ENCODE measurements around the gene MFSD12.

Gene MFSD12

GRCh38 chr19:3514930-3515329, 42.5 kb downstream of the MFSD12 start:
- no peak for TF ChIP-seq CTCF (IDR thresholded peaks at IDR 0.05)
- Histone ChIP-seq H3K36me3 (peaks cover 69% of the 10 kb centered on the region), H3K4me1 (ENCODE audit: control insufficient read depth in 1 of 2, insufficient read depth in 1 of 2, low read depth in 1 of 2, low read length in 1 of 2) (no peaks in the 10 kb centered on the region), H3K27ac (no peak overlapping the region), H3K4me3 (ENCODE audit: low read depth in 1 of 2, low read length in 1 of 2) (no peak overlapping the region), H3K9me3 (no peaks in the 10 kb centered on the region), H3K27me3 (no peaks in the 10 kb centered on the region)

- no peak overlapping the region for H3K27ac ChIP-seq
- TF ChIP-seq CTCF (IDR thresholded peaks at IDR 0.05): no peak
- H3K4me1 ChIP-seq (ENCODE audit: control insufficient read depth in 1 of 2, insufficient read depth in 1 of 2, low read depth in 1 of 2, low read length in 1 of 2): no peaks in the 10 kb centered on the region
- H3K4me3 ChIP-seq (ENCODE audit: low read depth in 1 of 2, low read length in 1 of 2): no peak overlapping the region
- no peaks in the 10 kb centered on the region for H3K9me3 ChIP-seq
- peaks cover 67% of the 10 kb centered on the region for H3K36me3 ChIP-seq
- H3K27me3 ChIP-seq: no peaks in the 10 kb centered on the region
Observed at GRCh38 chr19:3513229-3514140, 43.9 kb downstream of the MFSD12 start.

DNA sequence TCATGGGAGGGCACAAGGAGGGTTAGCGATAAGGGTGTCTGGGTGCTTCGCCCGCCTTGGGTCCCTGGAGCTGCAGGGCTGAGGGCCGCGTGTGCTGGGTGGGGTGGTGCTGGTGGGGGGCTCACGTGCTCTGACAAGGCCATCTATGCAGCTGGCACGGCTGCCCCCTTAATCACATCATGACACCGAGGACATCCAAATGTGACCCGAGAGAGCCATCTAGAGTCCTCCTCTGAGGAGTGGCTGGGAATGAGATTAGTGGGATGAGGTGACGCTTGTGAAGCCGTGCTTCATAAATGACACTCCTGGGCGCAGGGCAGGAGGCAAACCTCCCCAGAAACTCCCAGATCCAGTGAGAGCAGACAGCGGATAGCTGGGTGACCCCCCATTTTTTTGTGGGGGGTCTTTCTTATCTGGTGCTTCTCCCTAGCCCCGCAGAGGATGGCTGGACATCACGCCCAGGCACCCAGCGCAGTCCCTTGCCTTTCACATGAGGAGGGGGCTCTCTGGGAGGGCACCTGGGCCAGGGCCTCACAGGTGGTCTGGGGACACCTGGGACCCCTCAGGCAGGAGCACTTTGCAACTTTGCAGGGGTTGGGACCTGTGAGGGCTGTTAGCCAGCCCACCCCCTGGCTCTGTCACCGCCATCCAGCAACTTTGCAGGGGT, 44.7 kb downstream of the MFSD12 start:
- H3K27ac ChIP-seq: no peak overlapping the region
- no peak overlapping the region for H3K4me3 ChIP-seq (ENCODE audit: low read depth in 1 of 2, low read length in 1 of 2)
- peaks cover 2% of the 10 kb centered on the region in 2 experiments for H3K4me1 ChIP-seq (ENCODE audit: control insufficient read depth in 1 of 2, insufficient read depth in 1 of 2, low read depth in 1 of 2, low read length in 1 of 2)
- H3K36me3 ChIP-seq: peaks cover 67% of the 10 kb centered on the region
- TF ChIP-seq CTCF (IDR thresholded peaks at IDR 0.05): no peak
- H3K27me3 ChIP-seq: no peaks in the 10 kb centered on the region
- no peaks in the 10 kb centered on the region for H3K9me3 ChIP-seq

DNA sequence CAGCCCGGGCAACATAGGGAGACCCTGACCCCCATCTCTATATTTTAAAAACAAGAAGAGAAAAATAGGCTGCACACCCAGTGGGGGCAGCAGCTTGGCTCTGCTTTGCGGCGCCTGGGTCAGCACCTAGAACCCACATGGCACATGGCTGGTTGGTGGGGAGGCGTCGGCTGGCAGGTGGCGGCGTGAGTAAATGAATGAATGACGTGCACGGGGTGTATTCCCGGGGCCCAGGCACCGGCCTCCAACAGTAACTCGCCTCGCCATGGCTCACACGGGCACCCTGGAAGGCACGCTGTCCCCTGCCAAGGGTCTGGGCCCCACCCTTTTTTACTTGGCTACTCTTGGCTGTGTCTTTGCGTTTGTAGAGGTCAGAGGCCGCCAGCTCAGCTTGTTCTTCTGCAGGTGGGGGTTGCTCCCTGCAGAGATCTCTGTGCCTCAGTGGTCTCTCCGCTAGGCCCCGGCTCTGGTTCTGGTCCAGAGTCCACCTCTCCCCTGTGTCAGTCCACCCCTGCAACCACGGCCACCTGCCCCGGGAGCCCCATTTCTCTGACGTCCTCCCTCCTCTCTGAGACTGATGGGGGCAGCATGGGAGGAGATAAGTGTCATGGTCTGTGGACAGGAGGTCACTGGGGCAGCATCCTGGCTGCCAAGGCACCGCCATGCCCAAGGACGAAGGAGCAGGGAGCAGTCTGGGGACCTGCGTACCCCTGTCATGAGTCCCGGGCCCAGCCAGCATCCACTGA, 45.7 kb downstream of the MFSD12 start:
- H3K27ac ChIP-seq: no peak overlapping the region
- H3K4me3 ChIP-seq (ENCODE audit: low read depth in 1 of 2, low read length in 1 of 2): no peak overlapping the region
- no peak for TF ChIP-seq CTCF (IDR thresholded peaks at IDR 0.05)
- peaks cover 12% of the 10 kb centered on the region in 2 experiments for H3K4me1 ChIP-seq (ENCODE audit: control insufficient read depth in 1 of 2, insufficient read depth in 1 of 2, low read depth in 1 of 2, low read length in 1 of 2)
- no peaks in the 10 kb centered on the region for H3K9me3 ChIP-seq
- H3K36me3 ChIP-seq: peaks cover 66% of the 10 kb centered on the region
- H3K27me3 ChIP-seq: no peaks in the 10 kb centered on the region

- Histone ChIP-seq H3K4me3 (ENCODE audit: low read depth in 1 of 2, low read length in 1 of 2) (no peak overlapping the region), H3K4me1 (ENCODE audit: control insufficient read depth in 1 of 2, insufficient read depth in 1 of 2, low read depth in 1 of 2, low read length in 1 of 2) (peaks cover 14 to 16% of the 10 kb centered on the region in 2 experiments), H3K27me3 (no peaks in the 10 kb centered on the region), H3K36me3 (peaks cover 61% of the 10 kb centered on the region), H3K9me3 (no peaks in the 10 kb centered on the region), H3K27ac (no peak overlapping the region)
- no peak for TF ChIP-seq CTCF (IDR thresholded peaks at IDR 0.05)
Observed at GRCh38 chr19:3510727-3511126, 46.7 kb downstream of the MFSD12 start.

All from neutrophil (primary cell).